Right atrium auricular region (tissue), 2 donors: ENCODE data around the gene ARHGAP23. TPM values are rescaled to one million over a fixed set of nuclear protein-coding genes. Genes with fewer than 3 reads are reported as not detected.
"Not testable (repeated sequence)": the region's sequence is repeated elsewhere in the genome, so short reads cannot be mapped to it uniquely, and the experiment has no call there.

Experiments used
- DNase-seq: peaks from one replicate; pipeline ENCODE4 v3.0.0-alpha.2; 2019; ENCODE audit warnings: low spot score
- H3K27ac ChIP-seq, 2 donors: fragments of 200-600 bp; sonication (generic); 1 replicate in 1 of 2; 2 replicates in 1 of 2; pipeline ENCODE4 v1.5.1; 2016 to 2019
- H3K27me3 ChIP-seq, 2 donors: fragments of 200-600 bp; sonication (generic); one replicate each; pipeline versions ENCODE4 v1.5.1 to v1.6.0; 2017 to 2019
- H3K36me3 ChIP-seq: fragments of 200-600 bp; sonication (generic); one replicate; pipeline ENCODE4 v1.5.1; 2016
- H3K4me1 ChIP-seq, 2 donors: fragments of 200-600 bp; sonication (generic); one replicate each; pipeline versions ENCODE4 v1.5.1 to v1.6.0; 2017 to 2019
- H3K4me3 ChIP-seq, 2 donors: fragments of 200-600 bp; sonication (generic); 1 replicate in 1 of 2; 2 replicates in 1 of 2; pipeline ENCODE4 v1.5.1; 2017 to 2019; ENCODE audit warnings: mild to moderate bottlenecking in 1 of 2, moderate library complexity in 1 of 2
- H3K9me3 ChIP-seq, 2 donors: fragments of 200-600 bp; sonication (generic); one replicate each; pipeline ENCODE4 v1.5.1; 2019
- CTCF ChIP-seq, 2 donors: fragments of 200-600 bp; sonication (generic); IDR thresholded peaks; one replicate each; pipeline ENCODE4 v1.5.1; 2019; ENCODE audit warnings: antibody characterized with exemption in 2 of 2
- total RNA-seq, 2 donors: library from RNA; depleted of rRNA; stranded (reverse); fragments of >200 nt; gene quantifications; one replicate each; pipeline ENCODE4 v1.1.0, GENCODE V29; 2016

Gene ARHGAP23
- total RNA-seq, 2 donors from 2014 or later: 59.9 to 95.6 TPM

GRCh38 chr17:38476549-38476948 is 48.3 kb downstream of the ARHGAP23 start:
- Histone ChIP-seq H3K27ac (no peak overlapping the region), H3K4me1 (peaks cover 0 to 6% of the 10 kb centered on the region in 2 donors), H3K36me3 (peaks cover 81% of the 10 kb centered on the region), H3K4me3 (no peak overlapping the region), H3K27me3 (no peaks in the 10 kb centered on the region), H3K9me3 (no peaks in the 10 kb centered on the region)
- no peak for TF ChIP-seq CTCF (IDR thresholded peaks at IDR 0.05)
- no peak for DNase-seq

GRCh38 chr17:38477417-38477816 is 49.2 kb downstream of the ARHGAP23 start:
- not testable (repeated sequence) for H3K4me1 ChIP-seq, H3K27me3 ChIP-seq, H3K9me3 ChIP-seq, H3K27ac ChIP-seq, DNase-seq, H3K4me3 ChIP-seq
- peaks cover 81% of the 10 kb centered on the region for H3K36me3 ChIP-seq

- H3K36me3 ChIP-seq: peaks cover 81% of the 10 kb centered on the region
- not testable (repeated sequence) for DNase-seq, H3K4me1 ChIP-seq, H3K27ac ChIP-seq, H3K4me3 ChIP-seq, H3K9me3 ChIP-seq, H3K27me3 ChIP-seq
These were observed 49.7 kb downstream of the ARHGAP23 start for GRCh38 chr17:38477951-38478350.

- H3K4me1 ChIP-seq, H3K27ac ChIP-seq, H3K27me3 ChIP-seq, H3K9me3 ChIP-seq, DNase-seq, H3K4me3 ChIP-seq: not testable (repeated sequence)
- peaks cover 79% of the 10 kb centered on the region for H3K36me3 ChIP-seq
These were observed 50.4 kb downstream of the ARHGAP23 start for GRCh38 chr17:38478667-38479066.

GRCh38 chr17:38482039-38482699 is 53.9 kb downstream of the ARHGAP23 start:
- Histone ChIP-seq H3K4me1 (peaks cover 0 to 16% of the 10 kb centered on the region in 2 donors), H3K36me3 (peaks cover 50% of the 10 kb centered on the region)
- not testable (repeated sequence) for H3K4me3 ChIP-seq, H3K27me3 ChIP-seq, H3K27ac ChIP-seq, DNase-seq, H3K9me3 ChIP-seq

GRCh38 chr17:38482700-38483043 is 54.4 kb downstream of the ARHGAP23 start:
- Histone ChIP-seq H3K4me1 (peaks cover 0 to 16% of the 10 kb centered on the region in 2 donors), H3K36me3 (peaks cover 48% of the 10 kb centered on the region)
- not testable (repeated sequence) for DNase-seq, H3K27me3 ChIP-seq, H3K9me3 ChIP-seq, H3K27ac ChIP-seq, H3K4me3 ChIP-seq

GRCh38 chr17:38484242-38485145 is 56.2 kb downstream of the ARHGAP23 start:
- peak overlapping the region; percentile 67 to 74 for H3K27ac ChIP-seq
- peaks cover 41% of the 10 kb centered on the region for H3K36me3 ChIP-seq
- not testable (repeated sequence) for H3K4me3 ChIP-seq, H3K27me3 ChIP-seq, H3K9me3 ChIP-seq
- TF ChIP-seq CTCF (IDR thresholded peaks at IDR 0.05): peak; percentile 82 to 86
- peaks cover 0 to 16% of the 10 kb centered on the region in 2 donors for H3K4me1 ChIP-seq
- DNase-seq: peak; percentile 91

- Histone ChIP-seq H3K27ac (peak overlapping the region; percentile 67 to 74), H3K4me3 (no peak overlapping the region), H3K4me1 (peaks cover 0 to 16% of the 10 kb centered on the region in 2 donors), H3K9me3 (no peaks in the 10 kb centered on the region), H3K36me3 (peaks cover 41% of the 10 kb centered on the region), H3K27me3 (no peaks in the 10 kb centered on the region)
- no peak for DNase-seq
- TF ChIP-seq CTCF (IDR thresholded peaks at IDR 0.05): peak in 1 of 2 donors; percentile 20
These were observed 56.8 kb downstream of the ARHGAP23 start for GRCh38 chr17:38485146-38485468.

- H3K4me1 ChIP-seq: peaks cover 0 to 16% of the 10 kb centered on the region in 2 donors
These were observed 57.5 kb downstream of the ARHGAP23 start for GRCh38 chr17:38485681-38486298.

GRCh38 chr17:38489774-38490173 is 61.5 kb downstream of the ARHGAP23 start:
- H3K9me3 ChIP-seq, H3K4me1 ChIP-seq, DNase-seq, H3K4me3 ChIP-seq, H3K27ac ChIP-seq, H3K27me3 ChIP-seq: not testable (repeated sequence)
- peaks cover 64% of the 10 kb centered on the region for H3K36me3 ChIP-seq

More at GRCh38 chr17:38485681-38486298, 57.5 kb downstream of the ARHGAP23 start:
- peak overlapping the region; percentile 67 to 74 for H3K27ac ChIP-seq
- H3K9me3 ChIP-seq, H3K4me3 ChIP-seq, H3K27me3 ChIP-seq, DNase-seq: not testable (repeated sequence)
- peaks cover 47% of the 10 kb centered on the region for H3K36me3 ChIP-seq

- H3K4me1 ChIP-seq, H3K27ac ChIP-seq, H3K9me3 ChIP-seq, H3K4me3 ChIP-seq, H3K27me3 ChIP-seq, DNase-seq: not testable (repeated sequence)
- peaks cover 74% of the 10 kb centered on the region for H3K36me3 ChIP-seq
These were observed 63.2 kb downstream of the ARHGAP23 start for GRCh38 chr17:38491346-38492066.
